ENCODE measurements around the gene FAM13B.
"Not testable (repeated sequence)": the region's sequence is repeated elsewhere in the genome, so short reads cannot be mapped to it uniquely, and the experiment has no call there.

The FAM13B gene

GRCh38 chr5:138033907-138034306 is 1.0 kb upstream of the FAM13B start:
- no peak for DNase-seq

DNA sequence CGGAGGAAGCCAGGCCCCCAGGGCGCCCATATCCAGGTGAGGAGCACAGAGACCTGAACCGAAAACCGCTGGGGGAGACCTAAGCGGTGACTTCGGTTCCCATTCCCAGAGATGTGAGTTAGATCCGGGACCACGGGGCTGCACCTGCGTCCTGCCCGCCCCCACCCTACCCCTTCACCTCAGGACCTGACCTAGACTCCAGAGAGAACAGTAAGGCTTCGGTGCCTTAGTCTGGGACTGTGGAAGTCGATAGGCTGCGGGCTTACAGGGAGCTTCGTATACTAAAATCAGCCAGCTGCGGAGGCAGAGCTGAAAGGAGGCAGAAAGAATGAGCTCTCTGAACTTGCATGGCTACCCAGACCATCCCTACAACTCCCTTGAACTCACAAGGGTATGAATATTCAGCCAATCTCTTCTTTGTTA is 518 bp upstream of the FAM13B start:
- DNase-seq: no peak

- no peak for DNase-seq
Measured at GRCh38 chr5:138032028-138032571, 779 bp downstream of the FAM13B start.

DNA sequence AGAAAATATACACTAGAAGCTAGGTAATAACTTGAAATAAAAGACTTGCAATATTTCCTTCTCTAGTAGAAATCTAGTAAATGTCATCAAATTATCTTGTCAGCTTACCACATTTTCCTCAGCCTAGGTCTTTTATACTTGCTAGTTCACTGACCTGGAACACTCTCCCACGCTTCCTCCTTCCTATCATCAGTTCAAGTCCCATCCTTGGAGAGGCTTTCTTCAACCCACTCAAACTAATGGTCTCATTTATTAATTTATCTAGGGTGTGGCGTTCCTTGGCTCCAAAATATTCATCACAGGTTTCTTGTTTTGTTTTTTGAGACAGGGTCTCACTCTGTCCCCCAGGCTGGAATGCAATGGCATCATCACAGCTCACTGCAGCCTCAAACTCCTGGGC is 2.9 kb downstream of the FAM13B start:
- DNase-seq: no peak

GRCh38 chr5:138029501-138029900 is 3.4 kb downstream of the FAM13B start:
- no peak for DNase-seq

DNA sequence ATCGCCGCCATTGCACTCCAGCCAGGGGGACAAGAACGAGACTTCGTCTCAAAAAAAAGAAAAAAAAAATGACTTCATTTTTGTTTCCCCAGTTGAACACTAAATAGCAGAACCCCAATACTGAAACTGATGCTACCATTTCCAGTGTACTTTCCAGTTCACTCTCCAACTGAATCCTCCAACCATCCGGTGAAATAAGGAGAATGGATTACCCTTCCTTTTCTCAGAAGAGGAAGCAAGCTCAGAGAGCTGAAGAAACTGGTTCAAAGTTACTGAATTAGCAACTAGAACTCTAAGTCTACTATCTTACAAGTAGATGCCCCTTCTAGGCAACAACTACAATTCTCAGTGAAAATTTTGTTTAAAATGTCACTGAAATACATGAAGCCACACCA is 3.9 kb downstream of the FAM13B start:
- no peak for DNase-seq

- not testable (repeated sequence) for DNase-seq
Measured at GRCh38 chr5:138028262-138028970, 4.5 kb downstream of the FAM13B start.

- DNase-seq: not testable (repeated sequence)
Measured at GRCh38 chr5:138026793-138027192, 6.1 kb downstream of the FAM13B start.

- DNase-seq: no peak
Measured at GRCh38 chr5:138025285-138025684, 7.6 kb downstream of the FAM13B start.

DNA sequence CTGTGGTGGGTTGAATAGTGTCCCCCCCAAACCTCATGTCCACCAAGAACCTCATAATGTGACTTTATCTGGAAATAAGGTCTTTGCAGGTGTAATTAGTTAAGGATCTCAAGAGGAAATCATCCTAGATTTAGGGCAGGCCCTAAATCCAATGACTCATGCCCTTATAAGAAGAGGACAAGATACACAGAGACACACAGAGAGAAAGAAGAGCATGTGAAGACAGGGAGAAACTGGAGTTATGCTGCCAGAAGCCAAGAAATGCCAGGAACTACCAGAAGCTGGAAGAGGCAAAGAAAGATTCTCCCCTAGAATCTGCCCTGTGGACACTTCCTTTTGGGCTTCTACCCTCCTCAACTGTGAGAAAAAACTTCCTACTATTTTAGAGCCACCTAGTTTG is 8.8 kb downstream of the FAM13B start:
- no peak for DNase-seq

DNA sequence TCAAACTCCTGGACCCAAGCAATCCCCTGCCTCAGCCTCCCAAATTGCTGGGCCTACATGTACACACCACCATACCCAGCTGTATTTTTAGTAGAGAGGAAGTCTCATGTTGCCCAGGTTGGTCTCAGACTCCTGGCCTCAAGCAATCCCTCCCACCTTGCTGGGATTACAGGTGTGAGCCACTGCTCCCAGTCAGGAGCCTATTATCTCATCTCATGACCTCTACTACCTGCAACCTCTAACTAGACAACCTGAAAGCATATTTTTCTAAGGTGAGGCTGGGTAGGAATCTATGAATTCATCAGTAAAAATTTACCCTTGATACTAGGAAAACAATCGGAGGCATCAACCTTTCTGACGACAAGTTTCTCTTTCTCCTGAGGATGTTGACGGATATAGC is 10.0 kb downstream of the FAM13B start:
- no peak for DNase-seq

DNA sequence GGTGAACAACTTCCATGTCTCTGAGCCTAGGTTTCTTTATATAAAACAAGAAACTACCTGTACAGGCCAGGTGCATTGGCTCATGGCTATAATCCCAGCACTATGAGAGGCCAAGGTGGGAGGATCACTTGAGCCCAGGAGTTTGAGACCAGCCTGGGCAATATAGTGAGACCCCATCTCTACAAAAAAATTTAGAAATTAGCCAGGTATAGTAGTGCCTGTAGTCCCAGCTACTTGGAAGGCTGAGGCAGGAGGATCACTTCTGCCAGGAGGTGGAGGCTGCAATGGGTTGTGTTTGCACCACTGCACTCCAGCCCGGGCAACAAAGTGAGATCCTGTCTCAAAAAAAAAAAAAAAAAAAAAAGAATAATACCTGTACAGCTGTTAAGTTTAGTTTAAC is 11.1 kb downstream of the FAM13B start:
- DNase-seq: no peak

- no peak for DNase-seq
Measured at GRCh38 chr5:138018849-138019248, 14.0 kb downstream of the FAM13B start.

DNA sequence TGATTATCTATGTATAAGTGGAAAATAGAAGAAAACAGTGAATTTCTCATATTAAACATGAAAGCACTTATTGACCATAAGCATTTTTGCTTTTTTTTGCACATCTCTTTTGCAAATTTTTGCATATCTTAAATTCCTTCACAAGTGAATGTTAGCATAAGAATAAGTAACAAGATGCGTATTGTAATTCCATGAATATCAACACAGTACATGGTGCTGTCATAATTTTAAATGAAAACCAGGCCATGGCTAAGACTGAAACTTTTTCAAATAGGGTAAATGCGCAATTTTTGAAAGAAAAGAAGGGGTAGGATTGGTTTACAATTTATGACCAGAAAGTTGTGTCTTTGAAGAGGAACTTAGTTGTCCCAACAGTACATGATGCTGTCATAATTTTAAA is 17.0 kb downstream of the FAM13B start:
- DNase-seq: no peak

DNA sequence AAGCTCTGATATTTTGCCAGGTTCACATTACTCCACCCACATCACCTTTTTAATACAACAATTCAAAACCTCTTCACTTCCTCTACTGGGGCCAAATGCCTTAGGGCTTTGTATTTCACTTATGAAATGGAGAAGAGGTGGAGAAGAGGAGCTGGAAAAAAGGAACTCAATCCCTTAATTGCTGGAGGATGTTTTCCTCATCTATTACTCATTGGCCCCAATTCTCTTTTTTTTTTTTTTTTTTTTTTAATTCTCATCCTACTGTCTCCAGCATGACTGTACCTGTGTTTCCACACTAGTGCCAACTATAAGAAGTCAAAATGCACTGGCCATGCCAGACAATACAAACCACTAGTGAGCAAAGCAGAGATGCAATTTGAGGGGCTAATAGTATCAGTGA is 20.9 kb downstream of the FAM13B start:
- no peak for DNase-seq

- DNase-seq: no peak
Measured at GRCh38 chr5:138000102-138000723, 32.7 kb downstream of the FAM13B start.

GRCh38 chr5:137997726-137998213 is 35.1 kb downstream of the FAM13B start:
- no peak for DNase-seq

DNA sequence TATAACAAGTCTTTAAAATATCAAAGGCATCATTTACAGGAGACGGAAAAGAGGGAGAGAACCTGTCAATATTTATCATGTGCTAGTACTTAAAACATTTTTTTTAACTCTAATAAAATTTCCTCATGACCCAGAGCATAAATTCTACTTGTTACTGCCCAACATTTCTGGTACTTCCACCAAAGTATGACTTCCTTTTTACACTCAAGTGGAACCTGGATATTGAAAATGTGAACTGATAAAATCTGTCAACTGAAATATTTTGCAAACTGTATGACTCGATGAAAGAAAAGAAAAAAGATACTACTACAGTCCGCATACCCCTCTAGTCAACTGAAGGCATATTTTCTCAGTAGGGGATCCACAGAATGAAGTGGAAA is 37.1 kb downstream of the FAM13B start:
- DNase-seq: no peak

DNA sequence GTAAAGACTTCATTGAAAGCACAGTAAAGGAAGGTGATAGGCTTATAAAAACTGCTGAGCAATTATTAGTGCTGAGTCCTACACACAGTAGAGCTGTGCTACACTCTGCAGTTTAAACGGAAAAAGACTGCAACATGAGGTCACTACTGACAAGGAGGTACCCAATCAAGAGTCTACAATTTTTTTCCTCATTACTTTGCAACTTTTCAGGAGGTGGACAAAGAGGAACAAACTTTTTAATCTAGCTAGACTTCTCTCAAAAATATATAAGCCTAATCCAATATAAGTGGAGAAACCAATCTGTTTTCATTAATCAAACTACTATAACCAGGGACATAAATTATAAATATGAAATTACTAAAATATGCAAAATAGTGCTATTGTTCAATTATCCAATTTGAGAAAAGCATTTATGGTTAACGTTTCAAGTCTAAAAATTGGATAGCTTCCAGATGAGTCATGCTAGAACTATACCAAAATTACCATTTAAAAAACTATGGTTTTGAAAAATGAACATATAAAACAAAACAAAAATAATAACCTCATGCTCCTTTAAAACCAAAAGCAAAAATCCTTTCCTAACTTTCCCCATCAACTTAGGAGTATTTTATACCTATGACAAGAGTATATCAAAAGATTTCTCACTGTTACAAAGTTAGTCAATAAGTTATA is 37.7 kb downstream of the FAM13B start:
- DNase-seq: no peak

GRCh38 chr5:137994556-137994955 is 38.3 kb downstream of the FAM13B start:
- DNase-seq: no peak

DNA sequence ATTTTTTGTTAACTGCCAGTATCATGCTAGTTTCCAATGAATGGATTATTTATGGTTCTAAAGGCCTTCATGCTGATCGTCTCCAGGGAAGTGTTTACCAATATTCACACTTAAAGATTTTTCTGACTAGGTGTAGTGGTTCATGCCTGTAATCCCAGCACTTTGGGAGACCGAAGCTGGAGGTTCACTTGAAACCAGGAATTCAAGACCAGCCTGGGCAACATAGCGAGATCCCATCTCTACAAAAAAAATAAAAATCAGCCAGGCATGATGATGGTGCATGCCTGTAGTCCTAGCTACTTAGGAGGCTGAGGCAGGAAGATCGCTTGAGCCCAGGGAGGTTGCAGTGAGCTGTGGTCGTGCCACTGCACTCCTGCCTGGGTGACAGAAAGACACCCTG is 43.5 kb downstream of the FAM13B start:
- no peak for DNase-seq

DNA sequence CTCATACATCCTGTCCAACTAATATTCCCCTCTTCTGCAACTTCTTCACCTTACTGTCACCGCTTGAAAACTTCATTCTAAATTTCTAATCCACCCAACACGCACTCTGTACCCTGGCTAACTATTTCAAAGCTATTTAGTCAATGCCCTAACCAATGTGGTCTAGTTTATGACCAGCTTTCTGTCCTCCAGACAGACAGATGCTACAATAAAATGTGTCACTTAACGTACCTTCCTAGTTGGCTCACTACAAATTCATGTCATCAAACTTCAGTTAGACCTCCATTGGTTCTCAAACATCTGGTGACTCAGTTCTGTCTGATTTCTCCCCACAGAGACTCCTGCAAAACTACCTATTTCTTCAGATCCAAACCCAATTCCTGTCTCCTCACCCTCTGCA is 57.7 kb downstream of the FAM13B start:
- DNase-seq: no peak

GRCh38 chr5:137970384-137970783 is 62.5 kb downstream of the FAM13B start:
- not testable (repeated sequence) for DNase-seq

GRCh38 chr5:137960819-137961218 is 72.1 kb downstream of the FAM13B start:
- no peak for DNase-seq
